GM23248 (cell line): ENCODE measurements around the gene SUDS3. TPM values are rescaled to one million over a fixed set of nuclear protein-coding genes. Genes with fewer than 3 reads are reported as not detected.

Experiments used
- DNase-seq: peaks from one replicate; pipeline ENCODE4 v3.0.0-alpha.2; 2015
- H2AFZ ChIP-seq: fragments of 200-600 bp; sonication (generic); 2 replicates; pipeline ENCODE4 v1.6.1; 2016; ENCODE audit warnings: antibody characterized with exemption
- H3F3A ChIP-seq: fragments of 200-600 bp; sonication (generic); 2 replicates; pipeline ENCODE4 v1.6.1; 2016; ENCODE audit warnings: mild to moderate bottlenecking, antibody characterized with exemption, mixed run types; ENCODE audit not compliant: insufficient read depth
- H3K27ac ChIP-seq: fragments of 200-600 bp; sonication (generic); 2 replicates; pipeline ENCODE4 v1.5.1; 2016; ENCODE audit warnings: mild to moderate bottlenecking
- H3K27me3 ChIP-seq: fragments of 200-600 bp; sonication (generic); replicated peaks from 2 replicates; pipeline ENCODE4 v1.6.1; 2016; ENCODE audit warnings: mild to moderate bottlenecking; ENCODE audit not compliant: insufficient read depth
- H3K36me3 ChIP-seq: fragments of 200-600 bp; sonication (generic); 2 replicates; pipeline ENCODE4 v1.6.1; 2016; ENCODE audit warnings: low read depth, mild to moderate bottlenecking
- H3K4me1 ChIP-seq: fragments of 200-600 bp; sonication (generic); 2 replicates; pipeline ENCODE4 v1.6.1; 2016; ENCODE audit warnings: mild to moderate bottlenecking; ENCODE audit not compliant: insufficient read depth
- H3K4me2 ChIP-seq: fragments of 200-600 bp; sonication (generic); one replicate; pipeline ENCODE4 v1.6.1; 2016; ENCODE audit warnings: mild to moderate bottlenecking; ENCODE audit not compliant: unreplicated experiment
- H3K4me3 ChIP-seq: fragments of 200-600 bp; sonication (generic); 2 replicates; pipeline ENCODE4 v1.5.1; 2016; ENCODE audit warnings: mild to moderate bottlenecking
- H3K79me2 ChIP-seq: fragments of 200-600 bp; sonication (generic); 2 replicates; pipeline ENCODE4 v1.6.1; 2016; ENCODE audit warnings: mild to moderate bottlenecking; ENCODE audit not compliant: insufficient read depth
- H3K9ac ChIP-seq: fragments of 200-600 bp; sonication (generic); 2 replicates; pipeline ENCODE4 v1.6.1; 2016; ENCODE audit warnings: mild to moderate bottlenecking
- H3K9me2 ChIP-seq: fragments of 200-600 bp; sonication (generic); 2 replicates; pipeline ENCODE4 v1.6.1; 2016; ENCODE audit warnings: mixed run types, mild to moderate bottlenecking, moderate library complexity; ENCODE audit not compliant: insufficient read depth
- H3K9me3 ChIP-seq: fragments of 200-600 bp; sonication (generic); one replicate; pipeline ENCODE4 v1.6.1; 2017; ENCODE audit warnings: low read depth
- H4K20me1 ChIP-seq: fragments of 200-600 bp; sonication (generic); 2 replicates; pipeline ENCODE4 v1.6.0; 2016; ENCODE audit not compliant: insufficient read depth
- EZH2 ChIP-seq: fragments of 200-600 bp; sonication (generic); IDR thresholded peaks from 2 replicates; pipeline ENCODE4 v1.6.1; 2018; ENCODE audit warnings: antibody characterized with exemption, mild to moderate bottlenecking; ENCODE audit not compliant: insufficient read depth, poor library complexity, severe bottlenecking
- EZH2phosphoT487 ChIP-seq: fragments of 200-600 bp; sonication (generic); IDR thresholded peaks from 2 replicates; pipeline ENCODE4 v1.6.1; 2018; ENCODE audit warnings: antibody characterized with exemption, moderate library complexity, mild to moderate bottlenecking, low read depth; ENCODE audit not compliant: insufficient read depth
- WGBS, 2 experiments: methylation state at CpG; one replicate each; pipeline ENCODE4 v1.1.6; 2015 to 2017; ENCODE audit warnings: low lambda C conversion rate in 2 of 2, low coverage in 1 of 2; ENCODE audit errors: missing lambda C conversion rate in 2 of 2; 5-methylcytosine and 5-hydroxymethylcytosine counted together
- in situ Hi-C: fragments of 300-500 bp; cut with MboI; formaldehyde crosslinking; loops from 2 replicates; pipeline ENCODE4 v1.15.0; 2020
- polyA plus RNA-seq: library from polyadenylated mRNA; unstranded; fragments of >200 nt; fragmentation: Nextera tagmentation; extraction: Ambion mirVana; gene quantifications from 2 replicates; pipeline ENCODE4 v1.2.1, GENCODE V29; 2016
- total RNA-seq: library from RNA; depleted of rRNA; stranded (reverse); fragments of >200 nt; shearing (Covaris generic); gene quantifications from 2 replicates; pipeline ENCODE4 v1.2.3, GENCODE V29; 2014; rRNA removed

SUDS3 gene, protein sequence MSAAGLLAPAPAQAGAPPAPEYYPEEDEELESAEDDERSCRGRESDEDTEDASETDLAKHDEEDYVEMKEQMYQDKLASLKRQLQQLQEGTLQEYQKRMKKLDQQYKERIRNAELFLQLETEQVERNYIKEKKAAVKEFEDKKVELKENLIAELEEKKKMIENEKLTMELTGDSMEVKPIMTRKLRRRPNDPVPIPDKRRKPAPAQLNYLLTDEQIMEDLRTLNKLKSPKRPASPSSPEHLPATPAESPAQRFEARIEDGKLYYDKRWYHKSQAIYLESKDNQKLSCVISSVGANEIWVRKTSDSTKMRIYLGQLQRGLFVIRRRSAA
- total RNA-seq (27.1 and 42.7 TPM in 2 replicates), polyA plus RNA-seq (17.2 and 17.6 TPM in 2 replicates)

DNA sequence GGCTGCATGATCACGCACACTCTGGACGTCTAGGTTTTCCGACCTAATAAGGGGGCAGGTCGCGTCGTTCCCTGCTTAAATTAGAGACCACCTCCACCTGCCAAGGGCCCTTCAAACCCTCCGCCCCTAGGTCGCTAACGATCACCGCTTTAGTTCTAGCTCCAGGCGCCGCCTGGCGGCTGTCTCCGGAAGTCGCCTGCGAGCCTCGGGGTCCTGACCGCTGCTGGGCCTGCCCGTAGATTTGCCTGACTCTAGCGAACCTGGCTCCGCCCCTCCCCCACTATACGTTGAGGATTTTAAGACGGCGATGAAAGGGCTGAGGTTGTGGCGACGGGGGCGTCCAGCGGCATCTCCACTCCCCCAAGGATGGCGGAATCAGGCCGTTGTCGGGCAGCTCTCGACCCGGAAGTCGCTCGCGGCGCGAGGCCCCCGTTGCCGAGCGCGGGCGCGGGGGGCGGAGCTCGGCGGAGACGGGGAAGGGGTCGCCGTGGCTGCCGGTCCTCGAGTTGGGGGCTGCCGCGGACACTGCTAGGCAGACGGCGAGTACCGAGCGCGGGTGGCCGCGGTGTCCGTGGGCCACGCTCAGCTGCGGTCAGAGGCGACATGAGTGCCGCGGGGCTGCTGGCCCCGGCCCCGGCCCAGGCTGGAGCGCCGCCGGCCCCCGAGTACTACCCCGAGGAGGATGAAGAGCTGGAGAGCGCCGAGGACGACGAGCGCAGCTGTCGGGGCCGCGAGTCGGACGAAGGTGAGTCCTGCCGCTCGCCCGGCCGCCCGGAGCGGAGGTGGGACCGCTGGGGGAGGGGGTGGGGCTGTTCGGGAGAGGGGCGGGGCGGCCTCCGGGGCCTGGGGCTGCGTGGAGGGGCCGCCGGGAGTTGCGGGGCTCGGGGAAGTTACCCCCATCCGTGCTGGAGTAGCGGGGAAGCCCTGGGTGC, at the start of gene SUDS3:
Gene SUDS3 (plus strand): TSS at position 467 of the 932 bp plus-strand sequence. CDS start 137 bp downstream, at position 604.
- Histone ChIP-seq H3K27me3 (no peaks in the 10 kb centered on the region), H3K79me2 (peaks cover 60% of the 10 kb centered on the region), H3K9ac (peak within 1 kb of the TSS; percentile 84), H3K27ac (peak within 1 kb of the TSS; percentile 77), H3K4me3 (peak within 1 kb of the TSS; percentile 83), H3F3A (peaks cover 35% of the 10 kb centered on the region), H3K9me3 (no peaks in the 10 kb centered on the region), H2AFZ (peak within 1 kb of the TSS; percentile 93), H3K9me2 (no peaks in the 10 kb centered on the region), H3K4me1 (peaks cover 26% of the 10 kb centered on the region), H4K20me1 (no peaks in the 10 kb centered on the region), H3K4me2 (peak within 1 kb of the TSS; percentile 99), H3K36me3 (peaks cover 8% of the 10 kb centered on the region; the same call in 1 of the 2 replicates)
- in situ Hi-C loops: loop anchor here (10.0 kb wide), 2 partner anchors 202 to 512 kb away; no protein-coding TSS in a partner anchor
- DNase-seq: peak; percentile 87
- TF ChIP-seq EZH2: no peak
- TF ChIP-seq EZH2phosphoT487: no peak
- WGBS, 2 experiments: 0% methylated on average over 68 to 94 of the region's 102 CpGs

DNA sequence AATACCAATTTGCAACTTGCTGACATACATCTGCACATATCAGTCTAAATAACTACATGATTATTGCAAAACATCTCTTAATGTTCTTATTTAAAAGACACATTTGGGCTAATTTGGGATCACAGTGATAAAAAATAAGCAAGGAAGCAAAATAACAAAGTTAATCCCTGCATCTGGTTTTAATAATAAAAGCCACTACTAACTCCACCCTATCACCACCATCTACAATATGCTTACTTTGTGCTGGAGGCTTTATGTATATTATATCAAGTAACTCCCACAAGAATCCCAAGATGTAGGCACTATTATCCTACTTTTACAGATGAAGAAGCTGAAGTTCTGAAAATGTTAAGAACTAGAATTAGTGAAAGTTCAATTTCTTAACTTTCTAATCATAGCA, 49.4 kb upstream of the SUDS3 start:
- H3K27me3 ChIP-seq: no peaks in the 10 kb centered on the region
- no peaks in the 10 kb centered on the region for H3K9me3 ChIP-seq
- H3K4me2 ChIP-seq: peak overlapping the region; percentile 20
- in situ Hi-C loops: no loop called here
- peak; percentile 39 for DNase-seq
- peaks cover 7% of the 10 kb centered on the region; the same call in 1 of the 2 replicates for H3K36me3 ChIP-seq
- TF ChIP-seq EZH2 (no peak), EZH2phosphoT487 (no peak)
- H3K4me1 ChIP-seq: peaks cover 15% of the 10 kb centered on the region
- no peak overlapping the region for H2AFZ ChIP-seq
- H3K79me2 ChIP-seq: peaks cover 89% of the 10 kb centered on the region
- H4K20me1 ChIP-seq: no peaks in the 10 kb centered on the region
- H3F3A ChIP-seq: 0 out of 2 replicates have a peak, but pooled peaks cover 11% of the 10 kb centered on the region
- H3K9me2 ChIP-seq: no peaks in the 10 kb centered on the region
- no peak overlapping the region for H3K27ac ChIP-seq
- no peak overlapping the region for H3K9ac ChIP-seq
- H3K4me3 ChIP-seq: no peak overlapping the region

DNA sequence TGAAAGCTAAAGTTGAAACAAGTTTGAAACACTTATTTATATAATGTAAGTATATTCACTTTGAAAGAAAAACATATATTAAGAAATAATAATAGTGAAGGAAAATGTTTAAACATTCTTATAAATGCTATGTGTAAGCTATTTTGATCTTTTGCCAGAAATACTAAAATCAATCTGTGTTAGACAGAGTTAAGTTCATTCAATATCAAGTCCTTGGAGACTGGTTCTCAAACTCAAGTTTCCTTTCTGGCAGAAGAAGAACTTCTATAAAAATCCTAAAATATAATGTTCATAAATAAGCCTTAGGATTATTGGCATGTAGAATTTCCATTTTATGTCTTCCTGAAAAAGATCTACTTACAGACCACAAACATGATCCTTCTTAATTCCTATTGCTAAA, 49.0 kb upstream of the SUDS3 start:
- Histone ChIP-seq H3K9ac (no peak overlapping the region), H3K4me2 (peak overlapping the region; percentile 20)

DNA sequence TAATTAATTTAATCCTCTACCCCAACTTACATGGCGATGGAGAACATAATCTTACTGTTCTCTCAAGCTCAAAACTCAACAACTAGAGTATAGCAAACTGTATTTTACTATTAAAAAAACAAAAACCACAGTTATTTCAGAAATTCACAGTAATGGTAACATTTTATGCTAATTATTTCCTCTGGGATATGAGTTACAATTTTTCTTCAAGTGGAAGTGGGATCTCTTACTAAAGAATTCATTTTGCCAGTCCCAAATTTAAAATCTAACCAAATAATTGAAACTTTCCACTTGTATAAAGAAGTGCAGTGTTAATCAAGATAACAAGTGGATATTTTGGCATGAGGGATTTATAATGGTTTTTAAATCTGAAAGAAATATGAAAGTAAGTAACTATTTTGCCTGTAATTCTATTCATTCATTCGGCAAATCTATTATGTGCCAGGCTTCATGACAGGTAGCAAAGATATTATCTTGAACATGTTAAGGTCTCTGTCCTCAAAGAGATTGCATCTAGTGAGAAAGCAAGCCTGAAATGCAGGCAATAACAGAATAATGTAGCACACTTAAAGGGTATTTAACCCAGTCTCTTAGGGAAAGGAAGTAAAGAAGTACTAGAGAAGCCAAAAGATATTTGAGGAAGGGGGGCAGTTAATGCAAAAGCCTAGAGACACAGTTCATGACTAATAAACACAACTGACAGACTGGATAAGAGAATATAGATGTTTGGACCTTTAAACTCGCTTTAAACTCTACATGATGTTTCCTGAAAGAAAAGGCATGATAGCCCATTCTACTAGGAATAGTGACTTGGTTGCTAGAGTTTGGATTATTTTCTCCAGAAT, 47.6 kb upstream of the SUDS3 start:
- no peak for TF ChIP-seq EZH2
- no peak for TF ChIP-seq EZH2phosphoT487
- H3K79me2 ChIP-seq: peaks cover 90% of the 10 kb centered on the region
- H3K9me2 ChIP-seq: no peaks in the 10 kb centered on the region
- no peak overlapping the region for H3K4me2 ChIP-seq
- H3K4me1 ChIP-seq: peaks cover 23% of the 10 kb centered on the region
- H3F3A ChIP-seq: 0 out of 2 replicates have a peak, but pooled peaks cover 11% of the 10 kb centered on the region
- H3K9me3 ChIP-seq: no peaks in the 10 kb centered on the region
- in situ Hi-C loops: no loop called here
- WGBS, 2 experiments: 97 to 99% methylated on average over 3 of the region's 3 CpGs
- H2AFZ ChIP-seq: no peak overlapping the region
- no peaks in the 10 kb centered on the region for H4K20me1 ChIP-seq
- H3K27me3 ChIP-seq: no peaks in the 10 kb centered on the region
- H3K36me3 ChIP-seq: peaks cover 7% of the 10 kb centered on the region; the same call in 1 of the 2 replicates
- no peak overlapping the region for H3K27ac ChIP-seq
- DNase-seq: no peak
- no peak overlapping the region for H3K9ac ChIP-seq
- H3K4me3 ChIP-seq: no peak overlapping the region

More for the DNA sequence above, 49.0 kb upstream of the SUDS3 start:
- no peak overlapping the region for H3K4me3 ChIP-seq
- no peak overlapping the region for H3K27ac ChIP-seq
- H3K4me1 ChIP-seq: peaks cover 19% of the 10 kb centered on the region
- H3K9me3 ChIP-seq: no peaks in the 10 kb centered on the region
- in situ Hi-C loops: no loop called here
- TF ChIP-seq EZH2 (no peak), EZH2phosphoT487 (no peak)
- peak; percentile 23 for DNase-seq
- H3K9me2 ChIP-seq: no peaks in the 10 kb centered on the region
- H3K36me3 ChIP-seq: peaks cover 7% of the 10 kb centered on the region; the same call in 1 of the 2 replicates
- no peak overlapping the region for H2AFZ ChIP-seq
- H3F3A ChIP-seq: 0 out of 2 replicates have a peak, but pooled peaks cover 11% of the 10 kb centered on the region
- H4K20me1 ChIP-seq: no peaks in the 10 kb centered on the region
- H3K27me3 ChIP-seq: no peaks in the 10 kb centered on the region
- peaks cover 90% of the 10 kb centered on the region for H3K79me2 ChIP-seq
